ENCODE measurements around the gene KCTD4. TPM values are rescaled to one million over a fixed set of nuclear protein-coding genes. Genes with fewer than 3 reads are reported as not detected.
"Not testable (repeated sequence)": the region's sequence is repeated elsewhere in the genome, so short reads cannot be mapped to it uniquely, and the experiment has no call there.

Gene KCTD4
- total RNA-seq, 2 donors from 2014 or later = 0.45 TPM; not detected in 1

GRCh38 chr13:45219123-45219891, 18.5 kb upstream of the KCTD4 start:
- ATAC-seq = peak; percentile 86
- no peak for DNase-seq

GRCh38 chr13:45218689-45219088, 17.8 kb upstream of the KCTD4 start:
- DNase-seq (no peak), ATAC-seq (no peak)
- intact Hi-C loops (cut with DNase I, micrococcal nuclease) = no loop called here

More at GRCh38 chr13:45219123-45219891, 18.5 kb upstream of the KCTD4 start:
- intact Hi-C loops (cut with DNase I, micrococcal nuclease) = no loop called here

- intact Hi-C loops (cut with DNase I, micrococcal nuclease) = no loop called here
- no peak for DNase-seq
- ATAC-seq = no peak
Observed at GRCh38 chr13:45216193-45216592, 15.3 kb upstream of the KCTD4 start.

GRCh38 chr13:45215392-45216077, 14.7 kb upstream of the KCTD4 start:
- intact Hi-C loops (cut with DNase I, micrococcal nuclease) = no loop called here
- no peak for ATAC-seq
- no peak for DNase-seq

- peak; percentile 35 for ATAC-seq
- no peak for DNase-seq
Observed at GRCh38 chr13:45209229-45209628, 8.4 kb upstream of the KCTD4 start.

GRCh38 chr13:45208132-45208531, 7.3 kb upstream of the KCTD4 start:
- ATAC-seq = no peak
- intact Hi-C loops (cut with DNase I, micrococcal nuclease) = no loop called here
- no peak for DNase-seq

More at GRCh38 chr13:45209229-45209628, 8.4 kb upstream of the KCTD4 start:
- intact Hi-C loops (cut with DNase I, micrococcal nuclease) = no loop called here

- DNase-seq = no peak
- ATAC-seq = peak; percentile 15
- intact Hi-C loops (cut with DNase I, micrococcal nuclease) = no loop called here
Observed at GRCh38 chr13:45207319-45207718, 6.5 kb upstream of the KCTD4 start.

GRCh38 chr13:45206340-45206739, 5.5 kb upstream of the KCTD4 start:
- intact Hi-C loops (cut with DNase I, micrococcal nuclease) = no loop called here
- ATAC-seq (peak; percentile 12), DNase-seq (no peak)

GRCh38 chr13:45205124-45205523, 4.3 kb upstream of the KCTD4 start:
- ATAC-seq (no peak), DNase-seq (no peak)
- intact Hi-C loops (cut with DNase I, micrococcal nuclease) = no loop called here

GRCh38 chr13:45199711-45200110, 1.1 kb downstream of the KCTD4 start:
- no peak for ATAC-seq
- no peak for DNase-seq
- intact Hi-C loops (cut with DNase I, micrococcal nuclease) = loop anchor here in 1 of 2 donors (10.0 kb wide), 1 partner anchor 85 kb away; no protein-coding TSS in a partner anchor

GRCh38 chr13:45198924-45199323, 1.9 kb downstream of the KCTD4 start:
- no peak for DNase-seq
- intact Hi-C loops (cut with DNase I, micrococcal nuclease) = loop anchor here in 1 of 2 donors (10.0 kb wide), 1 partner anchor 86 kb away; no protein-coding TSS in a partner anchor
- no peak for ATAC-seq

GRCh38 chr13:45198041-45198440, 2.8 kb downstream of the KCTD4 start:
- DNase-seq (no peak), ATAC-seq (no peak)
- intact Hi-C loops (cut with DNase I, micrococcal nuclease) = loop anchor here in 1 of 2 donors (10.0 kb wide), 1 partner anchor 87 kb away; no protein-coding TSS in a partner anchor

GRCh38 chr13:45196622-45197021, 4.2 kb downstream of the KCTD4 start:
- intact Hi-C loops (cut with DNase I, micrococcal nuclease) = loop anchor here in 1 of 2 donors (10.0 kb wide), 1 partner anchor 88 kb away; no protein-coding TSS in a partner anchor
- no peak for DNase-seq
- no peak for ATAC-seq

GRCh38 chr13:45196096-45196495, 4.7 kb downstream of the KCTD4 start:
- intact Hi-C loops (cut with DNase I, micrococcal nuclease) = loop anchor here in 1 of 2 donors (10.0 kb wide), 1 partner anchor 89 kb away; no protein-coding TSS in a partner anchor
- no peak for ATAC-seq

GRCh38 chr13:45195421-45195820, 5.4 kb downstream of the KCTD4 start:
- no peak for ATAC-seq
- intact Hi-C loops (cut with DNase I, micrococcal nuclease) = loop anchor here in 1 of 2 donors (10.0 kb wide), 1 partner anchor 89 kb away; no protein-coding TSS in a partner anchor
- DNase-seq = no peak

More at GRCh38 chr13:45196096-45196495, 4.7 kb downstream of the KCTD4 start:
- no peak for DNase-seq

- peak; percentile 58 for ATAC-seq
- intact Hi-C loops (cut with DNase I, micrococcal nuclease) = loop anchor here in 1 of 2 donors (10.0 kb wide), 1 partner anchor 90 kb away; no protein-coding TSS in a partner anchor
- peak in 1 of 2 donors; percentile 19 for DNase-seq
Observed at GRCh38 chr13:45194081-45194939, 6.5 kb downstream of the KCTD4 start.

GRCh38 chr13:45191874-45192273, 9.0 kb downstream of the KCTD4 start:
- ATAC-seq = peak; percentile 68
- intact Hi-C loops (cut with DNase I, micrococcal nuclease) = loop anchor here in 1 of 2 donors (10.0 kb wide), 1 partner anchor 93 kb away; no protein-coding TSS in a partner anchor
- no peak for DNase-seq

- intact Hi-C loops (cut with DNase I, micrococcal nuclease); DNase-seq: not testable (repeated sequence)
- peak; percentile 37 for ATAC-seq
Observed at GRCh38 chr13:45189511-45189910, 11.3 kb downstream of the KCTD4 start.

Data from left colon (tissue), 2 donors.